Activated CD8-positive, alpha-beta memory T cell treated with anti-CD3 and anti-CD28 coated beads, Interleukin-2, amount 50 U/mL, for 48 hours (primary cell): ENCODE data around the gene TCOF1.

Source experiments
- DNase-seq: peaks from one replicate; pipeline ENCODE4 v3.0.0-alpha.2; 2020

Gene TCOF1

GRCh38 chr5:150323092-150323491 is 34.4 kb upstream of the TCOF1 start:
- no peak for DNase-seq

GRCh38 chr5:150323819-150324218 is 33.7 kb upstream of the TCOF1 start:
- no peak for DNase-seq

- no peak for DNase-seq
Observed at GRCh38 chr5:150325426-150325825, 32.1 kb upstream of the TCOF1 start.

- no peak for DNase-seq
Observed at GRCh38 chr5:150326707-150327106, 30.8 kb upstream of the TCOF1 start.

GRCh38 chr5:150327139-150327538 is 30.4 kb upstream of the TCOF1 start:
- DNase-seq = no peak

GRCh38 chr5:150328515-150328914 is 29.0 kb upstream of the TCOF1 start:
- DNase-seq = no peak

- no peak for DNase-seq
Observed at GRCh38 chr5:150329038-150329437, 28.5 kb upstream of the TCOF1 start.

GRCh38 chr5:150329881-150330876 is 27.3 kb upstream of the TCOF1 start:
- DNase-seq = no peak

GRCh38 chr5:150333400-150333799 is 24.1 kb upstream of the TCOF1 start:
- no peak for DNase-seq

GRCh38 chr5:150335778-150336177 is 21.7 kb upstream of the TCOF1 start:
- no peak for DNase-seq

- DNase-seq = no peak
Observed at GRCh38 chr5:150338546-150338945, 19.0 kb upstream of the TCOF1 start.

GRCh38 chr5:150339165-150339564 is 18.3 kb upstream of the TCOF1 start:
- DNase-seq = no peak

GRCh38 chr5:150339841-150340240 is 17.7 kb upstream of the TCOF1 start:
- DNase-seq = no peak

- no peak for DNase-seq
Observed at GRCh38 chr5:150340614-150341255, 16.8 kb upstream of the TCOF1 start.

- DNase-seq = no peak
Observed at GRCh38 chr5:150341331-150341730, 16.2 kb upstream of the TCOF1 start.

- no peak for DNase-seq
Observed at GRCh38 chr5:150341989-150342388, 15.5 kb upstream of the TCOF1 start.

- no peak for DNase-seq
Observed at GRCh38 chr5:150342583-150342982, 14.9 kb upstream of the TCOF1 start.

- no peak for DNase-seq
Observed at GRCh38 chr5:150343994-150344631, 13.4 kb upstream of the TCOF1 start.

GRCh38 chr5:150345716-150346115 is 11.8 kb upstream of the TCOF1 start:
- no peak for DNase-seq

- DNase-seq = no peak
Observed at GRCh38 chr5:150346592-150346991, 10.9 kb upstream of the TCOF1 start.

GRCh38 chr5:150347003-150347402 is 10.5 kb upstream of the TCOF1 start:
- DNase-seq = no peak

GRCh38 chr5:150347451-150347850 is 10.0 kb upstream of the TCOF1 start:
- DNase-seq = no peak

GRCh38 chr5:150349681-150350275 is 7.7 kb upstream of the TCOF1 start:
- DNase-seq = no peak
